Skeletal muscle tissue (tissue), 4 donors: Measurements from ENCODE around the gene NHLRC4. TPM values are rescaled to one million over a fixed set of nuclear protein-coding genes. Genes with fewer than 3 reads are reported as not detected.
A peak's percentile ranks its signal among the peaks of the same experiment; 100 is the strongest.

Experiments used
- H3K27ac ChIP-seq: one replicate; pipeline ENCODE4 v1.7.0; 2013; ENCODE audit warnings: mild to moderate bottlenecking, low read depth, low read length, inconsistent platforms
- H3K27me3 ChIP-seq, 3 donors: one replicate each; pipeline ENCODE4 v1.7.0; 2013; ENCODE audit warnings: low read length in 3 of 3; ENCODE audit not compliant: control insufficient read depth in 3 of 3, insufficient read depth in 3 of 3
- H3K36me3 ChIP-seq, 3 donors: one replicate each; pipeline ENCODE4 v1.7.0; 2013; ENCODE audit warnings: low read length in 3 of 3; ENCODE audit not compliant: control insufficient read depth in 3 of 3, insufficient read depth in 3 of 3
- H3K4me1 ChIP-seq, 3 donors: one replicate each; pipeline ENCODE4 v1.7.0; 2013; ENCODE audit warnings: low read length in 3 of 3, mild to moderate bottlenecking in 3 of 3; ENCODE audit not compliant: control insufficient read depth in 3 of 3, insufficient read depth in 3 of 3
- H3K4me3 ChIP-seq, 3 donors: one replicate each; pipeline ENCODE4 v1.7.0; 2013; ENCODE audit warnings: low read length in 3 of 3
- H3K9ac ChIP-seq, 3 donors: one replicate each; pipeline ENCODE4 v1.7.0; 2013; ENCODE audit warnings: low read length in 3 of 3, mild to moderate bottlenecking in 3 of 3, moderate library complexity in 2 of 3, low read depth in 1 of 3
- H3K9me3 ChIP-seq, 3 donors: one replicate each; pipeline ENCODE4 v1.7.0; 2013; ENCODE audit warnings: low read length in 3 of 3; ENCODE audit not compliant: control insufficient read depth in 3 of 3
- total RNA-seq: library from RNA; depleted of rRNA; stranded (reverse); fragments of >200 nt; gene quantifications from one replicate; pipeline ENCODE4 v1.2.3, GENCODE V29; 2014
- donor health status: Osteomylitis.

Gene NHLRC4
- total RNA-seq, 1 donor from 2014 or later: 1.6 TPM

- Histone ChIP-seq H3K9me3 (no peaks in the 10 kb centered on the region), H3K4me1 (peaks cover 0 to 5% (median 5%) of the 10 kb centered on the region in 3 donors), H3K4me3 (no peak overlapping the region), H3K27ac (no peak overlapping the region), H3K36me3 (peaks cover 2 to 14% (median 6%) of the 10 kb centered on the region in 3 donors), H3K27me3 (no peaks in the 10 kb centered on the region), H3K9ac (peak overlapping the region in 1 of 3 donors; percentile 8)
These were observed 11.0 kb downstream of the NHLRC4 start for GRCh38 chr16:577796-578195.

- H3K27ac ChIP-seq: no peak overlapping the region
- H3K4me3 ChIP-seq: no peak overlapping the region
- H3K4me1 ChIP-seq: peaks cover 0 to 11% (median 10%) of the 10 kb centered on the region in 3 donors
- no peaks in the 10 kb centered on the region for H3K27me3 ChIP-seq
- H3K36me3 ChIP-seq: peaks cover 2 to 14% (median 8%) of the 10 kb centered on the region in 3 donors
- H3K9ac ChIP-seq: peak overlapping the region in 1 of 3 donors; percentile 8
- no peaks in the 10 kb centered on the region for H3K9me3 ChIP-seq
These were observed 11.5 kb downstream of the NHLRC4 start for GRCh38 chr16:578232-578869.

GRCh38 chr16:578870-579405, 12.1 kb downstream of the NHLRC4 start:
- Histone ChIP-seq H3K36me3 (peaks cover 2 to 14% (median 8%) of the 10 kb centered on the region in 3 donors), H3K4me3 (peak overlapping the region in 2 of 3 donors; percentile 27 to 35), H3K27ac (no peak overlapping the region), H3K9me3 (no peaks in the 10 kb centered on the region), H3K27me3 (no peaks in the 10 kb centered on the region), H3K9ac (no peak overlapping the region), H3K4me1 (peaks cover 0 to 14% (median 11%) of the 10 kb centered on the region in 3 donors)

DNA sequence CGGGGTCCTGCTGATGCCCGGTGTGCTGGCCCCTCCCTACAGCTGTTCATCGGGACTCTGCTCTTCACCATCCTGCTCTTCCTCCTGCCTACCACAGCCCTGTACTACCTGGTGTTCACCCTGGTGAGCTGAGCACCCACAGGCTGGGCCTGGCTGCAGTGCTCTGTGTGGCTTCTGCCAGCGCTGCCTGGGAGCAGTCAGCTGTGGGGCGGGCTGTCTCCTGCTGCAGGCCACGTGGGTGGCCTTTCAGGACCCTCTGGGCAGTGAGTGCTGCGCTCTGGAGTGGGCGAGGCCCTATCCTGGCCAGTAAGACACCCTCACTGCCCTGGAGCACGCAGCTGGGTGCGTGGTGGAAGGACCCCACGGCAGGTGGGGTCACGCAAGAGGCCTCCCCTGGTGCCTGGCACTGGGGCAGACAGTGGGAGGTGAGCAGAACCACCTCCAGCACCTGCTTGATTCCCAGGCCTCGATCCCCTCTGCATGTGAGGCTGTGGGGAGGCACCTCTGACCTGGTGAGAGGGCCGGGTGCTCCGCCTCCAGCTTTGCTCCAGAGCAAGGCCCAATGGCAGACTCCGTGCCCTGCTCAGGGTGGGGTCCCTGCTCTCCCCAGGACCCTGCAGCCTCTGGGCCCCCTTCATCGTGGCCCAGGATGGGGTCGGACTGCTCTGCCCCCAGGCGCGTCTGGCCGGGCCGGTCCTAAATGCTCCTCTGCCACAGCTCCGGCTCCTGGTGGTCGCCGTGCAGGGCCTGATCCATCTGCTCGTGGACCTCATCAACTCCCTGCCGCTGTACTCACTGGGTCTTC, 13.5 kb downstream of the NHLRC4 start:
- Histone ChIP-seq H3K36me3 (peaks cover 0 to 9% (median 6%) of the 10 kb centered on the region in 3 donors), H3K4me1 (peaks cover under 1 to 15% (median 13%) of the 10 kb centered on the region in 3 donors)

DNA sequence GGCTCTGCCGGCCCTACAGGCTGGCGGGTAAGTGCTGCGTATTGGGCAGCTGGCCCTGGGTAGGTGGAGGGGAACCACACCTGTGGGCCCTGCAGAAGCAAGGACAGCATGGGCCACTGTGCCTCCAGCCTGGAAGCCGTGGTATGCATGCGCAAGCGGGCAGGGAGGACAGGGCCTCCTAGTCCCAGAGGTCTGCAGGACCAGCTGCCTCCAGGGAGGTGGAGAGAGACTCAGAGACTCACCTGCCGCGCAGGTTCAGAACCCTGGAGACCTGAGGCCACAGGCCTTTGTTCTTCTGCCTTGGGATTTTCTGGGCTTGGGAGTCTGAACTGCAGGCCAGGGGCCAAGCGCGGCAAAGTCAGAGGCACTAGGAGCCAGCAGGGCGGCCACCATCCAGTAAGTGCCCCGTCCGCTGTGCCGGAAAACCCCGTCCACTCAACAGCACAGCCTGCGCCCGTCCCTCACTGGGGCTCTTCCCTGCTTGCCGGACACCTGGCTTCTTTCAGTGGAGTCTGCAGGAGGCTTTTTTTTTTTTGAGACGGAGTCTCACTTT, 14.2 kb downstream of the NHLRC4 start:
- Histone ChIP-seq H3K4me1 (peaks cover 8 to 22% (median 20%) of the 10 kb centered on the region in 3 donors), H3K36me3 (peaks cover 0 to 9% (median 3%) of the 10 kb centered on the region in 3 donors), H3K27ac (no peak overlapping the region), H3K27me3 (peaks cover 0 to 5% (median 0%) of the 10 kb centered on the region in 3 donors), H3K9me3 (no peaks in the 10 kb centered on the region), H3K9ac (no peak overlapping the region), H3K4me3 (no peak overlapping the region)

More for the DNA sequence above, 13.5 kb downstream of the NHLRC4 start:
- Histone ChIP-seq H3K27me3 (peaks cover 0 to 2% (median 0%) of the 10 kb centered on the region in 3 donors), H3K27ac (no peak overlapping the region), H3K4me3 (no peak overlapping the region), H3K9ac (no peak overlapping the region), H3K9me3 (no peaks in the 10 kb centered on the region)

DNA sequence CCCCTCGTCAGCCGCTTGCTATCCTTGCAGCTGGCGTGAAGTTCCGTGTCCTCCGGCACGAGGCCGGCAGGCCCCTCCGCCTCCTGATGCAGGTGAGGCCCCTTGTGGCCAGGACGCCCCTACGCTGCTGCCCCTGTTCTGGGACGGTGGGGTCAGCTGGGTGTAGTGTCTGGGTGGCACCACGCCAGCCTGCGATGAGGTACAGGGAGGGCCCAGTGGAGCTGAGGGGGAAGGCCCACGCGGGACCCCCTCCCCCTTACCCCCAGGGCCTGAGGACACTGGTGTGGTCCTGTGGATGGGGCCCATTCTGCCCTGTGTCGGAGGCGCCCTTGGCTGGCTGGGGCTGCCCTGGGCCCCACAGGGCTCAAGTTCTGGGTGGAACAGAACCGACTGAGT, 15.4 kb downstream of the NHLRC4 start:
- Histone ChIP-seq H3K27me3 (peaks cover 0 to 5% (median 0%) of the 10 kb centered on the region in 3 donors), H3K4me3 (no peak overlapping the region), H3K9ac (no peak overlapping the region), H3K4me1 (peaks cover 20 to 34% (median 32%) of the 10 kb centered on the region in 3 donors), H3K9me3 (no peaks in the 10 kb centered on the region), H3K27ac (no peak overlapping the region), H3K36me3 (peaks cover 0 to 9% (median 2%) of the 10 kb centered on the region in 3 donors)

- Histone ChIP-seq H3K27me3 (peaks cover 0 to 5% (median 0%) of the 10 kb centered on the region in 3 donors), H3K4me3 (no peak overlapping the region), H3K9ac (peak overlapping the region in 1 of 3 donors; percentile 25), H3K36me3 (peaks cover 0 to 9% (median 2%) of the 10 kb centered on the region in 3 donors), H3K27ac (no peak overlapping the region), H3K9me3 (no peaks in the 10 kb centered on the region), H3K4me1 (peaks cover 25 to 40% (median 37%) of the 10 kb centered on the region in 3 donors)
These were observed 16.0 kb downstream of the NHLRC4 start for GRCh38 chr16:582614-583331.

- H3K4me1 ChIP-seq: peaks cover 32 to 46% (median 43%) of the 10 kb centered on the region in 3 donors
- no peak overlapping the region for H3K4me3 ChIP-seq
- H3K9me3 ChIP-seq: no peaks in the 10 kb centered on the region
- peaks cover 0 to 9% (median 2%) of the 10 kb centered on the region in 3 donors for H3K36me3 ChIP-seq
- peak overlapping the region in 1 of 3 donors; percentile 25 for H3K9ac ChIP-seq
- no peak overlapping the region for H3K27ac ChIP-seq
- H3K27me3 ChIP-seq: peaks cover 0 to 5% (median 0%) of the 10 kb centered on the region in 3 donors
These were observed 16.6 kb downstream of the NHLRC4 start for GRCh38 chr16:583470-583814.

GRCh38 chr16:583815-584591, 17.2 kb downstream of the NHLRC4 start:
- Histone ChIP-seq H3K9ac (no peak overlapping the region), H3K4me1 (peaks cover 32 to 50% (median 44%) of the 10 kb centered on the region in 3 donors), H3K27ac (no peak overlapping the region)

More at GRCh38 chr16:583815-584591, 17.2 kb downstream of the NHLRC4 start:
- H3K4me3 ChIP-seq: no peak overlapping the region
- H3K36me3 ChIP-seq: peaks cover 0 to 9% (median 2%) of the 10 kb centered on the region in 3 donors
- no peaks in the 10 kb centered on the region for H3K9me3 ChIP-seq
- H3K27me3 ChIP-seq: peaks cover 0 to 5% (median 0%) of the 10 kb centered on the region in 3 donors
